H9 (cell line): ENCODE results near the gene EFCAB3. TPM values are rescaled to one million over a fixed set of nuclear protein-coding genes. Genes with fewer than 3 reads are reported as not detected.

Experiments used
- DNase-seq: peaks from one replicate; pipeline ENCODE4 v3.0.0-alpha.2; 2017
- H2AFZ ChIP-seq: one replicate; pipeline ENCODE4 v1.6.1; 2013; ENCODE audit warnings: mild to moderate bottlenecking, low read length, control low read depth, moderate library complexity
- H2AK5ac ChIP-seq: 2 replicates; pipeline ENCODE4 v1.6.1; 2013; ENCODE audit warnings: low read length, control low read depth, mixed read lengths; ENCODE audit not compliant: insufficient read length
- H2BK120ac ChIP-seq: one replicate; pipeline ENCODE4 v1.6.1; 2013; ENCODE audit warnings: low read depth, mild to moderate bottlenecking, low read length, control low read depth, inconsistent platforms; ENCODE audit not compliant: poor library complexity, severe bottlenecking
- H2BK12ac ChIP-seq: 2 replicates; pipeline ENCODE4 v1.6.1; 2013; ENCODE audit warnings: low read length, control low read depth, mixed read lengths, low read depth; ENCODE audit not compliant: insufficient read length
- H2BK15ac ChIP-seq: 2 replicates; pipeline ENCODE4 v1.6.1; 2013; ENCODE audit warnings: low read depth, low read length, control low read depth
- H2BK20ac ChIP-seq: one replicate; pipeline ENCODE4 v1.6.1; 2013; ENCODE audit warnings: low read depth, mild to moderate bottlenecking, low read length, control low read depth, inconsistent platforms; ENCODE audit not compliant: poor library complexity, severe bottlenecking
- H2BK5ac ChIP-seq: 2 replicates; pipeline ENCODE4 v1.6.1; 2013; ENCODE audit warnings: low read length, control low read depth, mixed read lengths; ENCODE audit not compliant: insufficient read length
- H3K14ac ChIP-seq: 2 replicates; pipeline ENCODE4 v1.6.1; 2013; ENCODE audit warnings: low read length, control low read depth; ENCODE audit not compliant: insufficient read depth
- H3K18ac ChIP-seq: 2 replicates; pipeline ENCODE4 v1.6.1; 2013; ENCODE audit warnings: low read depth, mild to moderate bottlenecking, mixed read lengths, low read length, control low read depth; ENCODE audit not compliant: insufficient read length
- H3K23ac ChIP-seq: 2 replicates; pipeline ENCODE4 v1.6.1; 2013; ENCODE audit warnings: low read length, control low read depth, mixed read lengths, low read depth; ENCODE audit not compliant: insufficient read length
- H3K23me2 ChIP-seq: 2 replicates; pipeline ENCODE4 v1.6.1; 2013; ENCODE audit warnings: low read depth, mild to moderate bottlenecking, mixed read lengths, low read length, control low read depth; ENCODE audit not compliant: insufficient read length, poor library complexity, severe bottlenecking
- H3K27ac ChIP-seq: 2 replicates; pipeline ENCODE4 v1.5.1; 2013; ENCODE audit warnings: low read length, control low read depth, mixed read lengths, low read depth; ENCODE audit not compliant: insufficient read length
- H3K27me3 ChIP-seq: 2 replicates; pipeline ENCODE4 v1.6.1; 2013; ENCODE audit warnings: low read length, control low read depth, inconsistent platforms; ENCODE audit not compliant: insufficient read depth
- H3K4ac ChIP-seq: 2 replicates; pipeline ENCODE4 v1.6.1; 2013; ENCODE audit warnings: low read depth, mild to moderate bottlenecking, control low read depth, inconsistent platforms, low read length, moderate library complexity
- H3K4me1 ChIP-seq: 2 replicates; pipeline ENCODE4 v1.6.1; 2013; ENCODE audit warnings: low read length, control low read depth, inconsistent platforms; ENCODE audit not compliant: insufficient read depth
- H3K4me2 ChIP-seq: 2 replicates; pipeline ENCODE4 v1.6.1; 2013; ENCODE audit warnings: low read length, control low read depth, mixed read lengths; ENCODE audit not compliant: insufficient read length, insufficient read depth
- H3K56ac ChIP-seq: 2 replicates; pipeline ENCODE4 v1.6.1; 2013; ENCODE audit warnings: low read depth, mild to moderate bottlenecking, mixed read lengths, low read length, control low read depth; ENCODE audit not compliant: insufficient read length
- H3K79me1 ChIP-seq: 2 replicates; pipeline ENCODE4 v1.6.1; 2013; ENCODE audit warnings: low read depth, mild to moderate bottlenecking, moderate library complexity, low read length, control low read depth, inconsistent platforms; ENCODE audit not compliant: insufficient read depth, poor library complexity, severe bottlenecking
- H3K79me2 ChIP-seq: 2 replicates; pipeline ENCODE4 v1.6.1; 2013; ENCODE audit warnings: low read length, control low read depth, inconsistent platforms; ENCODE audit not compliant: insufficient read depth
- H3K9ac ChIP-seq: 2 replicates; pipeline ENCODE4 v1.6.1; 2013; ENCODE audit warnings: low read length, control low read depth, mixed read lengths; ENCODE audit not compliant: insufficient read length; ENCODE audit errors: extremely low read depth
- H3K9me3 ChIP-seq: one replicate; pipeline ENCODE4 v1.6.1; 2013; ENCODE audit warnings: low read depth, low read length, inconsistent platforms; ENCODE audit not compliant: control insufficient read depth
- H3T11ph ChIP-seq: one replicate; pipeline ENCODE4 v1.6.1; 2013; ENCODE audit warnings: mild to moderate bottlenecking, low read length, control low read depth, inconsistent platforms
- H4K20me1 ChIP-seq: one replicate; pipeline ENCODE4 v1.6.1; 2013; ENCODE audit not compliant: control insufficient read depth, insufficient read length, insufficient read depth
- H4K5ac ChIP-seq: 2 replicates; pipeline ENCODE4 v1.6.1; 2013; ENCODE audit warnings: low read depth, mild to moderate bottlenecking, mixed read lengths, low read length, control low read depth; ENCODE audit not compliant: insufficient read length
- H4K8ac ChIP-seq: replicated peaks from 2 replicates; pipeline ENCODE4 v1.6.1; 2013; ENCODE audit warnings: low read length, control low read depth, mixed read lengths, low read depth; ENCODE audit not compliant: insufficient read length
- H4K91ac ChIP-seq: 2 replicates; pipeline ENCODE4 v1.6.1; 2013; ENCODE audit warnings: low read depth, mild to moderate bottlenecking, moderate library complexity, mixed read lengths, low read length, control low read depth; ENCODE audit not compliant: insufficient read length
- H3K27ac Mint-ChIP-seq, 3 experiments: 2 replicates in 2 of 3; 3 replicates in 1 of 3; pipeline ENCODE4 v1.8.0; 2020 to 2021; ENCODE audit warnings: mixed read lengths in 3 of 3, mild to moderate bottlenecking in 1 of 3, moderate library complexity in 1 of 3
- H3K27me3 Mint-ChIP-seq: 2 replicates; pipeline ENCODE4 v1.8.0; 2021; ENCODE audit warnings: low read depth, mild to moderate bottlenecking, moderate library complexity, mixed read lengths
- H3K36me3 Mint-ChIP-seq, 3 experiments: 2 replicates in 2 of 3; 3 replicates in 1 of 3; pipeline ENCODE4 v1.8.0; 2020 to 2021; ENCODE audit warnings: low read depth in 3 of 3, mixed read lengths in 3 of 3; ENCODE audit not compliant: insufficient read depth in 1 of 3
- H3K4me1 Mint-ChIP-seq, 2 experiments: 2 replicates each; pipeline ENCODE4 v1.8.0; 2020; ENCODE audit warnings: mixed read lengths in 2 of 2
- H3K4me3 Mint-ChIP-seq, 2 experiments: 2 replicates in 1 of 2; 3 replicates in 1 of 2; pipeline ENCODE4 v1.8.0; 2020 to 2021; ENCODE audit warnings: mild to moderate bottlenecking in 2 of 2, mixed read lengths in 2 of 2, moderate library complexity in 1 of 2
- H3K9me3 Mint-ChIP-seq, 2 experiments: 2 replicates in 1 of 2; 3 replicates in 1 of 2; pipeline ENCODE4 v1.8.0; 2020; ENCODE audit warnings: mild to moderate bottlenecking in 2 of 2, mixed read lengths in 2 of 2, moderate library complexity in 1 of 2
- CTCF ChIP-seq: fragments of 200-600 bp; sonication (generic); conservative IDR thresholded peaks from 3 replicates; pipeline ENCODE4 v1.8.0; 2021; ENCODE audit warnings: antibody characterized with exemption, mild to moderate bottlenecking
- WGBS: extraction: QIAGEN DNeasy Blood & Tissue Kit; methylation state at CpG from one replicate; pipeline ENCODE4 v1.1.7; 2013; ENCODE audit warnings: missing lambda C conversion rate, low lambda C conversion rate, mixed read lengths; ENCODE audit not compliant: insufficient read length; ENCODE audit errors: extremely low coverage; 5-methylcytosine and 5-hydroxymethylcytosine counted together
- total RNA-seq: library from RNA; stranded (reverse); gene quantifications from 2 replicates; pipeline ENCODE4 v1.2.1, GENCODE V29; 2021

EFCAB3 gene
- total RNA-seq, 1 experiment from 2014 or later, result not detected

- Histone ChIP-seq H4K91ac (no peak overlapping the region), H3K27ac (no peak overlapping the region), H2BK15ac (no peak overlapping the region), H3K4ac (no peak overlapping the region), H4K5ac (no peak overlapping the region), H2BK20ac (no peak overlapping the region), H3K9me3 (no peaks in the 10 kb centered on the region), H3K4me2 (no peak overlapping the region), H3K23ac (no peak overlapping the region), H3K27me3 (no peaks in the 10 kb centered on the region), H3K79me1 (no peaks in the 10 kb centered on the region), H2BK5ac (no peak overlapping the region), H3K23me2 (no peaks in the 10 kb centered on the region), H3K14ac (no peak overlapping the region), H2AFZ (no peak overlapping the region), H3K18ac (no peak overlapping the region), H2BK12ac (no peak overlapping the region), H3K79me2 (no peaks in the 10 kb centered on the region), H3K4me1 (no peaks in the 10 kb centered on the region), H3T11ph (no peak overlapping the region), H4K20me1 (no peaks in the 10 kb centered on the region), H4K8ac (no peak overlapping the region), H3K9ac (no peak overlapping the region), H2BK120ac (no peak overlapping the region), H2AK5ac (no peak overlapping the region), H3K56ac (no peak overlapping the region)
- H3K27me3 Mint-ChIP-seq, result peaks cover 8% of the 10 kb centered on the region
- no peak overlapping the region for H3K27ac Mint-ChIP-seq
- peaks cover 0 to 6% of the 10 kb centered on the region in 2 experiments; a peak in 2 of 5 replicates for H3K9me3 Mint-ChIP-seq
- TF ChIP-seq CTCF, result no peak
- H3K36me3 Mint-ChIP-seq, result no peaks in the 10 kb centered on the region
- no CpG with 5 or more reads among the region's 1 CpG for WGBS
- no peaks in the 10 kb centered on the region for H3K4me1 Mint-ChIP-seq
- no peak overlapping the region for H3K4me3 Mint-ChIP-seq
- DNase-seq, result no peak
Measured at GRCh38 chr17:62398891-62399290, 18.5 kb downstream of the EFCAB3 start.
